K562 (cell line): Measurements from ENCODE around the gene MARCHF9. TPM values are rescaled to one million over a fixed set of nuclear protein-coding genes. Genes with fewer than 3 reads are reported as not detected.

Experiments
- ARNT ChIP-seq, 2 experiments: fragments of 450-650 bp; IDR thresholded peaks; 2 replicates each; pipeline ENCODE4 v1.6.1; 2016; ENCODE audit warnings: mild to moderate bottlenecking in 1 of 2
- CXXC5 ChIP-seq: fragments of 250-450 bp; sonication (Bioruptor Pico); IDR thresholded peaks from 2 replicates; pipeline ENCODE4 v1.8.0; 2022; ENCODE audit warnings: inconsistent platforms, mild to moderate bottlenecking, moderate library complexity
- JUNB ChIP-seq: fragments of 450-650 bp; formaldehyde crosslinking; conservative IDR thresholded peaks from 2 replicates; pipeline ENCODE4 v1.4.0; 2020; ENCODE audit warnings: mild to moderate bottlenecking
- NBN ChIP-seq: fragments of 450-650 bp; IDR thresholded peaks from 2 replicates; pipeline ENCODE4 v1.6.1; 2016; ENCODE audit warnings: low read depth, mild to moderate bottlenecking
- POLR2AphosphoS2 ChIP-seq: IDR thresholded peaks from 2 replicates; pipeline ENCODE4 v1.6.1; 2012; ENCODE audit warnings: low read length, improper control_type of control experiment
- RBBP5 ChIP-seq: fragments of 200-600 bp; sonication (generic); IDR thresholded peaks from 2 replicates; pipeline ENCODE4 v1.6.1; 2012; ENCODE audit warnings: borderline replicate concordance, mild to moderate bottlenecking, low read length, control low read depth, inconsistent platforms; ENCODE audit not compliant: insufficient read depth, poor library complexity, severe bottlenecking
- RBM22 ChIP-seq: fragments of 200-400 bp; formaldehyde crosslinking; IDR thresholded peaks from 2 replicates; pipeline ENCODE4 v1.6.1; 2018; ENCODE audit warnings: low read length, low read depth; ENCODE audit not compliant: poor library complexity, severe bottlenecking
- SPI1 ChIP-seq: IDR thresholded peaks from 2 replicates; pipeline ENCODE4 v1.6.1; 2011; ENCODE audit warnings: low read depth, low read length, control low read depth, borderline replicate concordance
- STAT5A ChIP-seq: IDR thresholded peaks from 2 replicates; pipeline ENCODE4 v1.6.1; 2012; ENCODE audit warnings: low read length, inconsistent platforms, borderline replicate concordance
- STAT5B ChIP-seq: fragments of 250-450 bp; sonication (Bioruptor Pico); IDR thresholded peaks from 2 replicates; pipeline ENCODE4 v1.8.0; 2021; ENCODE audit warnings: mild to moderate bottlenecking, inconsistent platforms
- TAF7 ChIP-seq: fragments of 450-650 bp; IDR thresholded peaks from 2 replicates; pipeline ENCODE4 v1.6.1; 2016; ENCODE audit warnings: missing genetic modification characterization, missing compliant biosample characterization
- ZBTB12 ChIP-seq: fragments of 250-450 bp; sonication (Bioruptor Pico); IDR thresholded peaks from 2 replicates; pipeline ENCODE4 v1.4.0; 2020
- ZNF239 ChIP-seq: fragments of 250-450 bp; sonication (Bioruptor Pico); IDR thresholded peaks from 2 replicates; pipeline ENCODE4 v1.4.0; 2020; ENCODE audit warnings: mild to moderate bottlenecking
- ZNF316 ChIP-seq: fragments of 450-650 bp; IDR thresholded peaks from 2 replicates; pipeline ENCODE4 v1.6.1; 2016
- ZNF408 ChIP-seq: fragments of 250-450 bp; sonication (Bioruptor Pico); IDR thresholded peaks from 2 replicates; pipeline ENCODE4 v1.4.0; 2020; ENCODE audit warnings: low read depth, mild to moderate bottlenecking, moderate library complexity
- ZNF589 ChIP-seq: fragments of 200-800 bp; sonication (Bioruptor generic); IDR thresholded peaks from 2 replicates; pipeline ENCODE4 v1.6.1; 2016; ENCODE audit warnings: low read depth, missing genetic modification characterization, missing compliant biosample characterization
- polyA plus RNA-seq, 8 experiments: library from polyadenylated mRNA; depleted of rRNA in 4 of 8; stranded (reverse) in 5 of 8; unstranded in 3 of 8; fragments of >200 nt; fragmentation: Nextera tagmentation in 2 of 8; fragmentation: Illumina TruSeq in 1 of 8; extraction: Ambion mirVana in 2 of 8; extraction: Trizol in 1 of 8; gene quantifications; 2 replicates each; pipeline versions ENCODE4 v1.2.1 to v1.2.3, GENCODE V29; 2011 to 2014; ENCODE audit warnings: inconsistent platforms in 1 of 8, missing spikeins in 1 of 8
- total RNA-seq, 7 experiments: library from RNA; depleted of rRNA in 6 of 7; stranded (reverse); fragments of >200 nt in 6 of 7; fragmentation: Illumina TruSeq in 2 of 7; extraction: Trizol in 2 of 7; gene quantifications; 2 replicates each; pipeline versions ENCODE4 v1.2.1 to v1.2.3, GENCODE V29; 2011 to 2021; ENCODE audit warnings: low replicate concordance in 1 of 7
- TF ChIP-seq, protein P1 (sequence below): fragments of 200-600 bp; sonication (generic); IDR thresholded peaks from one replicate; pipeline ENCODE4 v1.6.1; 2012; ENCODE audit warnings: mild to moderate bottlenecking, low read depth, low read length, inconsistent platforms

The MARCHF9 gene
- total and polyA plus RNA-seq, 9 of the 15 experiments (the other 6 are each of a cell fraction or from before 2014, with no cell fraction given): 0.80 to 12.4 (median 6.2) TPM

- TF ChIP-seq JUNB (no peak), ZNF408 (CRISPR knock-in tag) (no peak), STAT5A (no peak), SPI1 (no peak), ZNF239 (no peak), POLR2AphosphoS2 (no peak), TAF7 (tag) (no peak), ZNF316 (no peak), RBM22 (no peak), STAT5B (CRISPR knock-in tag) (no peak), ARNT (IDR thresholded peaks at IDR 0.05) (no peak), ZNF589 (no peak), ZBTB12 (CRISPR knock-in tag) (no peak), RBBP5 (peak; percentile 88), NBN (no peak), CXXC5 (CRISPR knock-in tag) (peak; percentile 77)
- TF ChIP-seq, protein P1, sequence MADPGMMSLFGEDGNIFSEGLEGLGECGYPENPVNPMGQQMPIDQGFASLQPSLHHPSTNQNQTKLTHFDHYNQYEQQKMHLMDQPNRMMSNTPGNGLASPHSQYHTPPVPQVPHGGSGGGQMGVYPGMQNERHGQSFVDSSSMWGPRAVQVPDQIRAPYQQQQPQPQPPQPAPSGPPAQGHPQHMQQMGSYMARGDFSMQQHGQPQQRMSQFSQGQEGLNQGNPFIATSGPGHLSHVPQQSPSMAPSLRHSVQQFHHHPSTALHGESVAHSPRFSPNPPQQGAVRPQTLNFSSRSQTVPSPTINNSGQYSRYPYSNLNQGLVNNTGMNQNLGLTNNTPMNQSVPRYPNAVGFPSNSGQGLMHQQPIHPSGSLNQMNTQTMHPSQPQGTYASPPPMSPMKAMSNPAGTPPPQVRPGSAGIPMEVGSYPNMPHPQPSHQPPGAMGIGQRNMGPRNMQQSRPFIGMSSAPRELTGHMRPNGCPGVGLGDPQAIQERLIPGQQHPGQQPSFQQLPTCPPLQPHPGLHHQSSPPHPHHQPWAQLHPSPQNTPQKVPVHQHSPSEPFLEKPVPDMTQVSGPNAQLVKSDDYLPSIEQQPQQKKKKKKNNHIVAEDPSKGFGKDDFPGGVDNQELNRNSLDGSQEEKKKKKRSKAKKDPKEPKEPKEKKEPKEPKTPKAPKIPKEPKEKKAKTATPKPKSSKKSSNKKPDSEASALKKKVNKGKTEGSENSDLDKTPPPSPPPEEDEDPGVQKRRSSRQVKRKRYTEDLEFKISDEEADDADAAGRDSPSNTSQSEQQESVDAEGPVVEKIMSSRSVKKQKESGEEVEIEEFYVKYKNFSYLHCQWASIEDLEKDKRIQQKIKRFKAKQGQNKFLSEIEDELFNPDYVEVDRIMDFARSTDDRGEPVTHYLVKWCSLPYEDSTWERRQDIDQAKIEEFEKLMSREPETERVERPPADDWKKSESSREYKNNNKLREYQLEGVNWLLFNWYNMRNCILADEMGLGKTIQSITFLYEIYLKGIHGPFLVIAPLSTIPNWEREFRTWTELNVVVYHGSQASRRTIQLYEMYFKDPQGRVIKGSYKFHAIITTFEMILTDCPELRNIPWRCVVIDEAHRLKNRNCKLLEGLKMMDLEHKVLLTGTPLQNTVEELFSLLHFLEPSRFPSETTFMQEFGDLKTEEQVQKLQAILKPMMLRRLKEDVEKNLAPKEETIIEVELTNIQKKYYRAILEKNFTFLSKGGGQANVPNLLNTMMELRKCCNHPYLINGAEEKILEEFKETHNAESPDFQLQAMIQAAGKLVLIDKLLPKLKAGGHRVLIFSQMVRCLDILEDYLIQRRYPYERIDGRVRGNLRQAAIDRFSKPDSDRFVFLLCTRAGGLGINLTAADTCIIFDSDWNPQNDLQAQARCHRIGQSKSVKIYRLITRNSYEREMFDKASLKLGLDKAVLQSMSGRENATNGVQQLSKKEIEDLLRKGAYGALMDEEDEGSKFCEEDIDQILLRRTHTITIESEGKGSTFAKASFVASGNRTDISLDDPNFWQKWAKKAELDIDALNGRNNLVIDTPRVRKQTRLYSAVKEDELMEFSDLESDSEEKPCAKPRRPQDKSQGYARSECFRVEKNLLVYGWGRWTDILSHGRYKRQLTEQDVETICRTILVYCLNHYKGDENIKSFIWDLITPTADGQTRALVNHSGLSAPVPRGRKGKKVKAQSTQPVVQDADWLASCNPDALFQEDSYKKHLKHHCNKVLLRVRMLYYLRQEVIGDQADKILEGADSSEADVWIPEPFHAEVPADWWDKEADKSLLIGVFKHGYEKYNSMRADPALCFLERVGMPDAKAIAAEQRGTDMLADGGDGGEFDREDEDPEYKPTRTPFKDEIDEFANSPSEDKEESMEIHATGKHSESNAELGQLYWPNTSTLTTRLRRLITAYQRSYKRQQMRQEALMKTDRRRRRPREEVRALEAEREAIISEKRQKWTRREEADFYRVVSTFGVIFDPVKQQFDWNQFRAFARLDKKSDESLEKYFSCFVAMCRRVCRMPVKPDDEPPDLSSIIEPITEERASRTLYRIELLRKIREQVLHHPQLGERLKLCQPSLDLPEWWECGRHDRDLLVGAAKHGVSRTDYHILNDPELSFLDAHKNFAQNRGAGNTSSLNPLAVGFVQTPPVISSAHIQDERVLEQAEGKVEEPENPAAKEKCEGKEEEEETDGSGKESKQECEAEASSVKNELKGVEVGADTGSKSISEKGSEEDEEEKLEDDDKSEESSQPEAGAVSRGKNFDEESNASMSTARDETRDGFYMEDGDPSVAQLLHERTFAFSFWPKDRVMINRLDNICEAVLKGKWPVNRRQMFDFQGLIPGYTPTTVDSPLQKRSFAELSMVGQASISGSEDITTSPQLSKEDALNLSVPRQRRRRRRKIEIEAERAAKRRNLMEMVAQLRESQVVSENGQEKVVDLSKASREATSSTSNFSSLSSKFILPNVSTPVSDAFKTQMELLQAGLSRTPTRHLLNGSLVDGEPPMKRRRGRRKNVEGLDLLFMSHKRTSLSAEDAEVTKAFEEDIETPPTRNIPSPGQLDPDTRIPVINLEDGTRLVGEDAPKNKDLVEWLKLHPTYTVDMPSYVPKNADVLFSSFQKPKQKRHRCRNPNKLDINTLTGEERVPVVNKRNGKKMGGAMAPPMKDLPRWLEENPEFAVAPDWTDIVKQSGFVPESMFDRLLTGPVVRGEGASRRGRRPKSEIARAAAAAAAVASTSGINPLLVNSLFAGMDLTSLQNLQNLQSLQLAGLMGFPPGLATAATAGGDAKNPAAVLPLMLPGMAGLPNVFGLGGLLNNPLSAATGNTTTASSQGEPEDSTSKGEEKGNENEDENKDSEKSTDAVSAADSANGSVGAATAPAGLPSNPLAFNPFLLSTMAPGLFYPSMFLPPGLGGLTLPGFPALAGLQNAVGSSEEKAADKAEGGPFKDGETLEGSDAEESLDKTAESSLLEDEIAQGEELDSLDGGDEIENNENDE: no peak
Observed at GRCh38 chr12:57735952-57736740, 18.8 kb upstream of the MARCHF9 start (continued).
